Kidney (tissue), 14 donors: Measurements from ENCODE around the gene MYOG. TPM values are rescaled to one million over a fixed set of nuclear protein-coding genes. Genes with fewer than 3 reads are reported as not detected.
A peak's percentile ranks its signal among the peaks of the same experiment; 100 is the strongest.

ENCODE experiments used
- DNase-seq, 5 donors: peaks; one replicate each; pipeline ENCODE4 v3.0.0-alpha.2; 2013 to 2020
- FAIRE-seq: peaks from 2 replicates; lab custom pipeline; 2012; peaks lifted over from hg19 to GRCh38; lab: Jason Lieb, UNC
- H3K27ac ChIP-seq, 2 donors: one replicate each; pipeline ENCODE4 v1.7.0; 2013; ENCODE audit warnings: low read depth in 2 of 2, low read length in 2 of 2, inconsistent platforms in 1 of 2
- H3K27me3 ChIP-seq: one replicate; pipeline ENCODE4 v1.7.1; 2013; ENCODE audit warnings: low read length, inconsistent platforms; ENCODE audit not compliant: control insufficient read depth, insufficient read depth
- H3K36me3 ChIP-seq, 3 donors: one replicate each; pipeline versions ENCODE4 v1.7.0 to v1.7.1; 2013; ENCODE audit warnings: low read length in 3 of 3, control low read depth in 1 of 3, inconsistent platforms in 1 of 3; ENCODE audit not compliant: insufficient read depth in 3 of 3, control insufficient read depth in 2 of 3
- H3K4me1 ChIP-seq, 3 donors: one replicate each; pipeline versions ENCODE4 v1.7.0 to v1.7.1; 2013; ENCODE audit warnings: low read length in 3 of 3, inconsistent platforms in 1 of 3, low read depth in 1 of 3; ENCODE audit not compliant: control insufficient read depth in 2 of 3, insufficient read depth in 2 of 3
- H3K4me3 ChIP-seq, 3 donors: one replicate each; pipeline versions ENCODE4 v1.7.0 to v1.8.1; 2013; ENCODE audit warnings: low read length in 3 of 3, control low read depth in 1 of 3, inconsistent platforms in 1 of 3
- H3K9ac ChIP-seq, 3 donors: one replicate each; pipeline versions ENCODE4 v1.7.0 to v1.7.1; 2013; ENCODE audit warnings: low read length in 3 of 3, control low read depth in 1 of 3, inconsistent platforms in 1 of 3
- H3K9me3 ChIP-seq, 3 donors: one replicate each; pipeline versions ENCODE4 v1.7.0 to v1.7.1; 2013; ENCODE audit warnings: low read length in 3 of 3, control low read depth in 1 of 3, inconsistent platforms in 1 of 3; ENCODE audit not compliant: control insufficient read depth in 2 of 3, insufficient read depth in 1 of 3
- intact Hi-C: fragments of 100-400 bp; cut with DNase I; formaldehyde crosslinking; loops from one replicate; pipeline ENCODE4 v1.11.1; 2022
- polyA plus RNA-seq: library from polyadenylated mRNA; stranded (reverse); fragments of 350-450 nt; fragmentation: Illumina TruSeq; extraction: RNeasy Lipid Tissue Mini Kit (QIAGEN cat#74804); gene quantifications from one replicate; pipeline ENCODE4 v1.2.3, GENCODE V29; 2014; ENCODE audit warnings: low read depth, low replicate concordance; ENCODE audit not compliant: insufficient read depth
- total RNA-seq: library from RNA; stranded (reverse); fragmentation: NEBNext Ultra II Directional; extraction: Animal tissue kit (Norgen Biotek cat#: 25700); gene quantifications from one replicate; pipeline ENCODE4 v1.2.1, GENCODE V29; 2021
- TF ChIP-seq, protein P1 (sequence below): IDR thresholded peaks from 3 replicates; pipeline ENCODE4 v1.5.1; 2012; ENCODE audit warnings: mild to moderate bottlenecking, moderate library complexity, borderline replicate concordance; ENCODE audit not compliant: insufficient read depth; ENCODE audit errors: extremely low read depth
- donor health status: control.
- donor health status: control.
- donor health status: control.
- donor health status: control.
- donor health status: control.
- donor health status: DM: yes; HTN: yes; CAD: no.
- donor health status: Normal renal cell carcinoma (clear cell type).

Gene MYOG
- total and polyA plus RNA-seq, 2 donors from 2014 or later: not detected

DNA sequence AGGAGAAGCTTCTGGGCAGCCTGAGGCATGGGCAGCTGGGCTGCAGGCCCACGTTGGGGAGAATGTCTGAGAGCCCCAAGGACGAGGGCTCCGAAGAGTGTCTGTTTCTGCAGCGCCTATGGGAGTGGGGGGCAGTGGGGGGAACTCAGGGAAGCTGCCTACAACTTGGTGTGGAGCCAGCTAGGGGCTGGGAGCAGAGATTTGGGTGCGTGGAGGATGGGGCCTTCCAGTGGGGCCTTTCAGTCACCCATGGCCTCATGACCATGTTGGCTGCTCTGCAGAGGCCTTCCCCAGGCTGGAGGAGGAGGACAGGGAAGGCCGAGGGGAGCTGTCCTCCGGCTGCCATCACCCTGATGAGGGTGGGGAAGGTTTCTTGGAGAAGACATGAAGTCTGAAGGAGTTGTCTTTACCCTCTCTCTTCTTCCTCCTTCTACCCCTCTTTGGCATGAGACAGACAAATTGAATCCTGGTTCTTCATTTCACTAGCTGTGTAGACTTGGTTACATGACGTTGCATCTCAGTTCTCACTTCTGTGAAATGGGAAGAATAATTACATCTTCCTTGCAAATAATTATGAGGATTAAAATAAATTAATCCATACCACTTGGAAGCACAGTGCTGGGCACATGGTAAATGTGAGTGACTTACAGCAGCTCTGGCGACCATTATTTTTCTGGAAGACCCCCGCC is 51.2 kb downstream of the MYOG start:
- no peaks in the 10 kb centered on the region for H3K27me3 ChIP-seq
- no peak overlapping the region for H3K9ac ChIP-seq
- H3K36me3 ChIP-seq: no peaks in the 10 kb centered on the region
- H3K27ac ChIP-seq: no peak overlapping the region
- FAIRE-seq (no peak), DNase-seq (peak in 1 of 5 donors; percentile 53)
- intact Hi-C loops: no loop called here
- no peaks in the 10 kb centered on the region for H3K9me3 ChIP-seq
- no peaks in the 10 kb centered on the region for H3K4me1 ChIP-seq
- TF ChIP-seq, protein P1, sequence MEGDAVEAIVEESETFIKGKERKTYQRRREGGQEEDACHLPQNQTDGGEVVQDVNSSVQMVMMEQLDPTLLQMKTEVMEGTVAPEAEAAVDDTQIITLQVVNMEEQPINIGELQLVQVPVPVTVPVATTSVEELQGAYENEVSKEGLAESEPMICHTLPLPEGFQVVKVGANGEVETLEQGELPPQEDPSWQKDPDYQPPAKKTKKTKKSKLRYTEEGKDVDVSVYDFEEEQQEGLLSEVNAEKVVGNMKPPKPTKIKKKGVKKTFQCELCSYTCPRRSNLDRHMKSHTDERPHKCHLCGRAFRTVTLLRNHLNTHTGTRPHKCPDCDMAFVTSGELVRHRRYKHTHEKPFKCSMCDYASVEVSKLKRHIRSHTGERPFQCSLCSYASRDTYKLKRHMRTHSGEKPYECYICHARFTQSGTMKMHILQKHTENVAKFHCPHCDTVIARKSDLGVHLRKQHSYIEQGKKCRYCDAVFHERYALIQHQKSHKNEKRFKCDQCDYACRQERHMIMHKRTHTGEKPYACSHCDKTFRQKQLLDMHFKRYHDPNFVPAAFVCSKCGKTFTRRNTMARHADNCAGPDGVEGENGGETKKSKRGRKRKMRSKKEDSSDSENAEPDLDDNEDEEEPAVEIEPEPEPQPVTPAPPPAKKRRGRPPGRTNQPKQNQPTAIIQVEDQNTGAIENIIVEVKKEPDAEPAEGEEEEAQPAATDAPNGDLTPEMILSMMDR: no peak
- no peak overlapping the region for H3K4me3 ChIP-seq

DNA sequence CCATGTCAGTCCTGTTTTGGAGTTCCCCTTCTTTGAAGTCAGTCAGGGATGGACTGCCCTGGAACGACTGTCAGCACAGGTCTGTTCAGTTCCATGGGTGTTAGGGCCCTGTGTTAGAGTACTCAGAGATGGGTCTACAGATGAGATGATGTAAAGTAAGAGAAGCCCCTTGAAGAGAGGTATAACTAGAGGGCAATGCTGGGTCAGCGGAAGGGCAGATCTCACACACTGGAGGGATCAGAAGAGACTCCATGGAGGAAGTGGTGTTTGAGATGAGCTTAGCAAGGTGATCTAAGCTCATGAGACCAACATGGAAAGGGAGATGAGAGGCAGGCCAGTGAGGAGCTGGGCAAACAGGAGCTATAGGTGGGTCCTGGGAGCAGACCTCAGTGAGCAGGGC is 51.9 kb downstream of the MYOG start:
- Histone ChIP-seq H3K36me3 (no peaks in the 10 kb centered on the region), H3K4me3 (no peak overlapping the region), H3K9me3 (no peaks in the 10 kb centered on the region), H3K27me3 (no peaks in the 10 kb centered on the region), H3K9ac (no peak overlapping the region), H3K4me1 (no peaks in the 10 kb centered on the region), H3K27ac (no peak overlapping the region)
- intact Hi-C loops: no loop called here
- TF ChIP-seq, protein P1: no peak
- FAIRE-seq (no peak), DNase-seq (peak in 1 of 5 donors; percentile 6)

DNA sequence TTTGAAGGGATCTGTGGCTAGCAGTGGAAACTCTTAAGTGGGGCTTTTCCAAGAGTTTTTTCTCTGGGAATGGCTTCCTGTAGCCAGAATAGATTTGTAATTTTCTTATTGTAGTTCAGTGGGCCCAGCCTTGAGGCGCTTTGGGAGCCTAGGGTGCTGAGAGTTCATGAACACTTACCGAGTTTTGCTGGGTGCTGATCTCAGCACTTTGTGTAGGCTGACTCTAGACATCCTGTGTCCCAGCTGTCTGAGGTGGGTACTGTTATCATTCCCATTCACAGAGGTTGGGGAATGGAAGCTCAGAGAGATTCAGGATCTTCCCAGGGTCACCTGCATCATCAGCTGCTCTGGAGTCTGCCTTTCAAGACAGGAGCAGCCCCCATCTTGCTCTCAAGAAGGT is 52.5 kb downstream of the MYOG start:
- FAIRE-seq (no peak), DNase-seq (peak in 1 of 5 donors; percentile 12)
- H3K27me3 ChIP-seq: no peaks in the 10 kb centered on the region
- no peak overlapping the region for H3K9ac ChIP-seq
- no peaks in the 10 kb centered on the region for H3K4me1 ChIP-seq
- TF ChIP-seq, protein P1: no peak
- H3K9me3 ChIP-seq: no peaks in the 10 kb centered on the region
- intact Hi-C loops: no loop called here
- no peak overlapping the region for H3K27ac ChIP-seq
- no peak overlapping the region for H3K4me3 ChIP-seq
- no peaks in the 10 kb centered on the region for H3K36me3 ChIP-seq

Other genes with a start within 250 kb of the MYOG start
- 8.7 TPM for gene RABIF, start 196.9 kb downstream of the MYOG start, total RNA-seq
- 9.4 TPM for gene RABIF, start 196.9 kb downstream of the MYOG start, polyA plus RNA-seq
- gene KLHL12, start 158.8 kb downstream of the MYOG start, total RNA-seq: 28.2 TPM
- 27.5 TPM for gene KLHL12, start 158.8 kb downstream of the MYOG start, polyA plus RNA-seq
- 66.8 TPM for gene ADIPOR1, start 127.7 kb downstream of the MYOG start, total RNA-seq
- gene ADIPOR1, start 127.7 kb downstream of the MYOG start, polyA plus RNA-seq: 70.0 TPM
- 52.7 TPM for gene CYB5R1, start 118.8 kb downstream of the MYOG start, total RNA-seq
- gene CYB5R1, start 118.8 kb downstream of the MYOG start, polyA plus RNA-seq: 94.8 TPM
- 47.9 TPM for gene TMEM183A, start 78.6 kb downstream of the MYOG start, total RNA-seq
- 47.5 TPM for gene TMEM183A, start 78.6 kb downstream of the MYOG start, polyA plus RNA-seq
- 1.7 TPM for gene PPFIA4, start 59.5 kb downstream of the MYOG start, total RNA-seq
- 5.2 TPM for gene PPFIA4, start 59.5 kb downstream of the MYOG start, polyA plus RNA-seq
- 4.9 TPM for gene ADORA1, start 41.7 kb upstream of the MYOG start, total RNA-seq
- 21.2 TPM for gene ADORA1, start 41.7 kb upstream of the MYOG start, polyA plus RNA-seq
- not detected for gene MYBPH, start 89.8 kb upstream of the MYOG start, total RNA-seq
- 2.3 TPM for gene MYBPH, start 89.8 kb upstream of the MYOG start, polyA plus RNA-seq
- 49.5 TPM for gene CHI3L1, start 100.7 kb upstream of the MYOG start, total RNA-seq
- gene CHI3L1, start 100.7 kb upstream of the MYOG start, polyA plus RNA-seq: 96.6 TPM
- 1.1 TPM for gene CHIT1, start 143.7 kb upstream of the MYOG start, total RNA-seq
- gene CHIT1, start 143.7 kb upstream of the MYOG start, polyA plus RNA-seq: not detected
- 59.9 TPM for gene BTG2, start 219.5 kb upstream of the MYOG start, total RNA-seq
- gene BTG2, start 219.5 kb upstream of the MYOG start, polyA plus RNA-seq: 156 TPM